Dermis blood vessel endothelial cell (primary cell): ENCODE data around the gene CD99. TPM values are rescaled to one million over a fixed set of nuclear protein-coding genes. Genes with fewer than 3 reads are reported as not detected.
"Not testable (repeated sequence)": the region's sequence is repeated elsewhere in the genome, so short reads cannot be mapped to it uniquely, and the experiment has no call there.

Source experiments
- DNase-seq: peaks from one replicate; pipeline ENCODE4 v3.0.0; 2010
- total RNA-seq: library from RNA; depleted of rRNA; stranded (reverse); fragments of >200 nt; gene quantifications from 2 replicates; pipeline ENCODE4 v1.2.3, GENCODE V29; 2014

The CD99 gene, protein sequence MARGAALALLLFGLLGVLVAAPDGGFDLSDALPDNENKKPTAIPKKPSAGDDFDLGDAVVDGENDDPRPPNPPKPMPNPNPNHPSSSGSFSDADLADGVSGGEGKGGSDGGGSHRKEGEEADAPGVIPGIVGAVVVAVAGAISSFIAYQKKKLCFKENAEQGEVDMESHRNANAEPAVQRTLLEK
- 194 and 216 TPM in 2 replicates for total RNA-seq

DNA sequence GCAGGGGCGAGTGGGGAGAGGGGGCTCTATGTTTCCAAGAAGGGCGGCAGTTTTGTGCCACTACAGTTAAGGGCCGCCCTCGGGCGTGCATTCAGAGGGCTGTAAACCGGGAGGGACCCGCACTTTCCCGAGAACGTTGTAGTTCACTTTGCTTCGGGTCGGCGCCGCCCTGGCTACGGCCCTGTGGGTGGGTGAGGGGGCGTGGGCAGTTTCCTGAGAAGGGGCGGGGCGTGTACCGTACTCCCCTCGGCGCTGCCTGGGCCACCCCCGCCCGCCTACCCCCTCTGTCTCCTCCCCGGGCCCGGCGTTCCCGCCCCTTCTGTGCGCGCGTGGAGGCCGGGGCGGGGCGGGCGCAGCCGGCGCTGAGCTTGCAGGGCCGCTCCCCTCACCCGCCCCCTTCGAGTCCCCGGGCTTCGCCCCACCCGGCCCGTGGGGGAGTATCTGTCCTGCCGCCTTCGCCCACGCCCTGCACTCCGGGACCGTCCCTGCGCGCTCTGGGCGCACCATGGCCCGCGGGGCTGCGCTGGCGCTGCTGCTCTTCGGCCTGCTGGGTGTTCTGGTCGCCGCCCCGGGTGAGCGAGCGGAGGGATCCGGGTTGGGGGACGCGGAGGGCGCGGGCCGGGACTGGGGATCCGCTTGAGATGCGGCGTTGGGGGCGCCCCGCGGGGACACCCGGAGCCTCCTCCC lies at the start of gene CD99:
Gene CD99, plus strand, starts transcription at position 440 of the 687 bp plus-strand sequence. Its CDS starts 66 bp downstream, at position 506.
- peak; percentile 91 for DNase-seq

DNA sequence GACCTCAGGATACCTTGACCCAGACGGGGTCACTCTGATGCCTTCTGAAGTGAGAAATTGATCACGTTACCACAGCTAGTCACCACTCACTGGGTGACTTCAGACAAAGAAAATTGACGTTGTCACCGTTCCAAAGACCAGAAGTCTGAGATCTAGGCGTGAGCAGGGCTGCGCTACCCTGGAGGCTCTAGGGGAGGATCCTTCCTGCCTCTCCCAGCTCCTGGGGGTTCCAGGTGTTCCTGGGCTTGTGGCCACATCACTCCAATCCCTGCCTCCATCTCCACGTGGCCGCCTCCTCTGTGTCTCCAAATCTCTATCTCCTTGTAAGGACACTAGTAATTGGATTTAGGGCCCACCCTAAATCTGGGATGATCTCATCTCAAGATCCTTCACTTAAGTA lies 48.9 kb upstream of the CD99 start:
- DNase-seq = no peak

DNA sequence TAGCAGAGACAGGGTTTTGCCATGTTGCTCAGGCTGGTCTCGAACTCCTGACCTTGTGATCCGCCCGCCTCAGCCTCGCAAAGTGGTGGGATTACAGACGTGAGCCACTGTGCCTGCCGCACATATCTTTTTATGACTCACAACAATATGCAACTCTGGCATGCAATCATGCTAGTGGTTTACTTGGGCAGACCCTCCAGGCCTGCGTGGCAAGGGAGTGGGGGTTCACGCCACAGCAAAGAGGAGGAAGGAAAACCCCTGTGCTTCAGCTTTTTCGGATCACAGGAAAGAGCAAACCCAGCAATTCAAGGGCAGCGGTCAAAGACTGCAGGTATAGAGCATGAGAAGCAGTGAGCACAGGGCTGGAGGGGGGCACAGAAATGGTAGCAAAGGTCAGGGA lies 48.3 kb upstream of the CD99 start:
- no peak for DNase-seq

DNA sequence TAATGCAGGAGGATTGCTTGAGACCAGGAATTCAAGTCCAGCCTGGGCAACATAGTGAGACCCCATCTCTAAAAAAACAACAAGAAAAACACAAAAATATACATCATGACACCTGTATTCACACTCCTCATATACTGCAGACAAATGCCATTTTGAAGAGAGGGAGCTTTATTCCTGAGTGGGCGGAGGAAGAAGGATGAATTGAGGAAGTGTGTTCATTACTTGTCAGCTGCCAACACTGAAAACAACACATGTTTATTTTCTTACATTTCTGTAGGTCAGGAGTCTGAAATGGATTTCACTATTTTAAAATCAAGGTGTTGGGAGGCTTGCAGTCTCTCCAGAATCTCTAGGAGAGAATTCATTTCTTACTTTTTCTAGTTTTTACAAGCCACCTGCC lies 47.2 kb upstream of the CD99 start:
- no peak for DNase-seq

DNA sequence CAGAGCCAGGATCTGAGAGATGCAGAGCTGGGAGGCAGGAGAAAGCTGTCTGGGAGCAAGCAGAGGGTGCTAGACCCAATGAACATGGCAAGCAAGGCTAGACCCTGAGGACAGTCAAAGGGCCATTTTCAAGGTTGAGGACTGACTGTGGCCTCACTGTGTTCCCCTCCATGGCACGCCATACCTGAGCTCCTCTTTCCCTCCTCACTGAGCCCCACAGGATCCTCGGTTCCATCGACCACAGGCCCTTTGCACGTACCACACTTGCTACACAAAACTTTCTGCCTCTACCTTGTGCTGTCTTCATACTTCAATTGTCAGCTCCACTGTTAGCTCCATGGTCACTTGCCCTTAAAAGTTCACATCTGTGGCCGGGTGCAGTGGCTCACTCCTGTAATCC lies 45.5 kb upstream of the CD99 start:
- DNase-seq = no peak

DNA sequence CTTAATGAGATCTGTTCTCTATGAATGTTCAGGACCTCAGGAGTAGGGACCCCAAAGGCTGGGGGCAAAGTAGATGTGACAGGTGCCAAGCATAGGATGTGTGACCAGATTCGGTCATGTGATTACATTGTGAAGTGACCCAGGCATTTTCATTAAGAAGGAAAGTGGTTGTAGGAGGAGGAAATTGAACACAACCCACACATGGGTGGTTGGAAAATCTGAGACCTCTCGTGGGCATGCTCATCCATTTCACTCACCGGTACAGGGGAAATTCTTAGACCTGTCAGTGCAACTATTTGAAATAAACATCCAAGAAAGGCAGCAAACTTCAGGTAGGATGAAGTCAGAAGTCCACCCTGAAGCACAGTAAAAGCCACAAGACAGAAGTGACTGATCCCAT lies 43.5 kb upstream of the CD99 start:
- no peak for DNase-seq

DNA sequence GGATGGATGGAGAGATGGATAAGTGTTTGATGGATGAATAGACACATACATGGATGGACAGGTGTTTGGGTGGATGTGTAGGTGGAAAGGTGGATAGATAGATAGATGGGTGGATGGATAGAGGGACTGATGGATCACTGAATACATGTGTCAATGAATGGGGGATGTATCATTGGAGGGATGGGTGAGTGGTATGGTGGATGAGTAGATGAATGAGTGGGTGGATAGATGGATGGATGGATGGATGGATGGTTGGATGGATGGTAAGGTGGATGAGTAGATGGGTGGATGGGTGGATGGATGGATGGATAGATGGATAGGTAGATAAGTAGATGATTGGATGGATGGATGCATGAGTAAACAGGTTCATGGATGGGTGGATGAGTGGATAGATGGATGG lies 41.1 kb upstream of the CD99 start:
- no peak for DNase-seq

DNA sequence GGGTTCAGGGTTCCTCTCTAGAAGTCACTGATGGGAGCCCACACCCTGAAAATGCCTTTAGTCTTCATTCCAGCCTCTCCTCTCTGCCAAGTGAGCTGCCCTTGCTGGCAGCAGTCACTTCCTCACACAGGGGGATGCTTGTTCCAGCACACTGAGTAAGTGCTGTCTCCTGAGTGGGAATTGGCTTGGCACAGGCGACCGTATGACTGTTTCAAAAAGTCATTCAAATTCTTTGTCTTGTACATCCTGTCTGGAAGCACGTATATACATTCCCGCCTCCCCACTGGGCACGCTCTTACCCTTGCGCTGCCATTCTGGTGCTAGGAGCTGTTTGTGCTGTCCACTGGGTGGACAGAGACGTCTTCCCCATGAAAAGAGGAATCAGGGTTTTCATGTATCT lies 40.2 kb upstream of the CD99 start:
- peak; percentile 83 for DNase-seq

DNA sequence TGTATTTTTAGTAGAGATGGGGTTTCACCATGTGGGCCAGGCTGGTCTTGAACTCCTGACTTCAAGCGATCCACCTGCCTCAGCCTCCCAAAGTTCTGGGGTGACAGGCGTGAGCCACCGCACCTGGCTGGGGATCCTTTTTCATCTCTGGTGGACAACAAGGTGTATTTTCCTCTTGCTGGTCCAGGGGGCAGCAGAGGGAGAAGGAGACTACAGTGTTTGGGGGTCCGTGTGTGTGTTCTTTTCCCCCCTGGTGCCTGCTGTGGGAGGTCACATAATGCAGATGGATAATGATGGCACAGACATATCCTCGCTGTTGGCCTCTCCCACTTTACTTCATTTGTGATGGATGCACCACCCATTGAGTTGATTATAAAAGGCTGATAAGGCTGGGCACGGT lies 39.0 kb upstream of the CD99 start:
- peak; percentile 19 for DNase-seq

DNA sequence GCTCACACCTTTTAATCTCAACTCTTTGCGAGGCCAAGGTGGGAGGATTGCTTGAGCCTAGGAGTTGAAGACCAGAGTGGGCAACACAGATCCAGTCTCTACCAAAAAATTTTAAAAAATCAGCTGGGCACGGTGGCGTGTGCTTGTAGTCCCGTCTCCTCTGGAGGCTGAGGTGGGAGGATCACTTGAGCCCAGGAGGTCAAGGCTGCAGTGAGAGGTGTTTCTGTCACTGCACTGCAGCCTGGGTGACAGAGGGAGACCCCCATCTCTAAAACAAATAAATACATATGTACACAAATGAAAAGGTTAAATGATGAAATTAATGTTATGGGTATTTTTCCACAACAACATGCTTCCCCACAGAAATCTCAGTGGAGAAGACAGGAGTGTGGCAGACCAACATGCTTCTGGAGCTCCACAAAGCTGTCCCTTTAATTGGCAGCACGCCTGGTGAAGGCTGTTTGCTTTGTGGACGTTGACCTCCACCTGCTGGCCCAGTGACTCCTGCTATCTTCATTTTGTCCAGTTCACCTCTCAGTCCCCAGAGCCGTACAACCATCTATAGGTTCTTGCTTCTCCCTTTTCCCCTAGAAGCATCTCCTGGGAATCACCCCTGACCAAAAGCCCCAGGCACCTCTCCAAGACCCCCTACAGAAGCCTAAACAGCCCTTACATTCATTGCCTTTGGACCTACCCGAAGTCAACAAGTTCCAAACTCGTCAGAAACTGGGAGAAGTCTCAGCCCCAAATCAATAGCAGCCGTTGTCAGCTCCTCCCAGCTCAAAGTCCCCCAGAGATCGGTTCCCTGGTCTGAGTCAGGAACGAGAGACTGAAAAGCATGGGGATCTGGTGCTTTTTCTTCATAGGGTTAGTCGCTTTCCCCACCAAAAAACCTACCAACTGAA lies 36.4 kb upstream of the CD99 start:
- no peak for DNase-seq

DNA sequence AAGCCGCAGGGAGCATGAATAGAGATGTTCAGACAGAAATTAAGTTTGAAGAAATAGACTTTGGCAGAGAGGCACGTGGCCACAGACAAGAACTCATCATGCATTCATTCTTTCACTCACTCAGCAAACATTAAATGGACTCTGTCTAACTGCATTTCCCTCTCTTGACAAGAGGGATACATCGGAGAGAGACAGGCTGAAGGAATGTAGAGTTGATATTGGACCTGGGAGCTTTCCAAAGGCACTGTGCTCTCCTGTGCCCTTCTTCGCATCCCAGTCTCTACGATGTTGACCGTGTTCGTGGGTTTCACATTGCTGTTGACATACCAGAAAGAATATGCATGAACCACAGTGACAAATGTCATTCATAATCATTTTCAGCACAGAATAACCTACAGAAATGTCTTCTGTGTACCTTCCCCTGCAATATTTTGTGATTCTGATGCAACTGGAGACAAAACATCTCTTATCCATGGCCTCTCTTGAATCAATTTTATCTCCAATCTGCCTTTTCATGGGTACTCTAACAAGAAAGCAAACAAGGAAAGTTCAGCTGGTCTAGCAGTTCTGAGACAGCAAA lies 34.7 kb upstream of the CD99 start:
- no peak for DNase-seq

DNA sequence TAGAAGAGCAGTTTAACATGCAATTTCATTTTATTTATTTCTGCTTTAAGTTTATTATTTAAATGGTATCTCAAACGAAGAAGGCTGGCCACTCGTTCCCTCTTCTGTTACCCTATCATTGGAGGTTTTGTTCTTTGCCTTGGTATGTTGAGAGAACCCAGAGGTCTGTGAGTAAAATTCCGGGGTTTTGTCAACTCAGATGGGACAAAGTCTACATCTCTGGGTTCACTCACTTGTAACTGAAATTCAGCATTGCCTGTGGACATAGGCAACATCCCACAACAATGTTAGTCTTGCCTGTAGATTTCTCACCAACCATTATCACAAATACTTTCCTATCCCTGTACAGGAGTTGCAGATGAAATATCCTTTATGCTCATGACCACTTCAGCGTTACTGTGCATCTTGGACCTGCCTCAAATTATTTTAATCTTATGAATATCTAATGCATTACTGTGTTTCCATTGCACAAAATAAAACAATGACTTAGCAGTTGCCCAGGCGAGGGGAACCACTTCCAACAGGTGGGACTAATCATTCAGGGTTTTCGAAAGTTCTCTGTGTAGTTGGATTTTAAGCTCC lies 33.5 kb upstream of the CD99 start:
- DNase-seq = no peak

DNA sequence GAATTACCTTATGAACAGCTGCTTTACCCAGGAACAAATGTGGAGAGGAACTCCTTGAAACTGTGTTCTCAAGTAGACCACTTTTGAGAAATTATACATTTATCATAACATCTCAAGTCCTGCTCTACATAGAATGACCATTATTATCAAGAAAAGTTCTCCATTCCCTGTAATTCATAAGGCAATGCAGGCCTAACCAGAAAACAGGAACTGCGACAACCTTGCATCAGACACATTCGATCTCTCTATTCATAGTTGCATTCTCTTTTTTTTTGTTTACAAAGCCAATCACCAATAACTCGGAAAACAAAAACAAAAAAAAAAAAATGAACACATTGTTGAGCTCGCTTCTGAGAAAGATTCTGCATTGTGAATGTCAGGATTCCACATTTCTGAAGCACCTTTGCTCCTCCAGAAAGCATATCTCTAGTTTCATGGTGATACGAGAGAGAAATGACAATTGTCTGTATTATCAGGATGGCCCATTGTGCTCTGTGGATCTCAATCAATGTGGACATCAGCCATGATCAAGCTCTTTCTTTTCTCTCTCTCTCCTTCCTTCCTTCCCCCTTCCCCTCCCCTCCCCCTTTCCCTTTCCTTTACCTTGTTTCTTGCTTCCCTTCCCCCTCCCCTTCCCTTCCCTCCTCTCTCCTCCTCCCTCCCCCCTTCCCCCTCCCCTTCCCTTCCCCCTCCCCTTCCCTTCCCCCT lies 32.4 kb upstream of the CD99 start:
- no peak for DNase-seq

DNA sequence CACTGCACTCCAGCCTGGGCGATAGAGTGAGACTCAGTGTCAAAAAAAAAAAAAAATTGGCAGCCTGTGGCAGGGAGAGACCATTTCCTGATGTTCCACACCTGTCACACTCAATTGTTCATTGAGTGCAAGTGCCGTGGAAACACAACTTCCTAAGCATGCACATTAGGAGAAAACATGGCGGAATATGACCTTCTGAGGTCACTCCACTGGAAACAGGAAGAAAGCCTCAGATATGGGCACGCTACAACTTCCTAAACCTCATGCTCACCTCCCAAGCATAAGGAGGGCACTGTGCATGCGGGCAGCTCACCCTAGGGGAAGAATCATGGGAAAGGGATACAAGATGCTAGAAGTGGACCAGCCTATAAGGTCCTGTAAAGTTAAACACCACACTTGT lies 28.5 kb upstream of the CD99 start:
- DNase-seq = peak; percentile 81

DNA sequence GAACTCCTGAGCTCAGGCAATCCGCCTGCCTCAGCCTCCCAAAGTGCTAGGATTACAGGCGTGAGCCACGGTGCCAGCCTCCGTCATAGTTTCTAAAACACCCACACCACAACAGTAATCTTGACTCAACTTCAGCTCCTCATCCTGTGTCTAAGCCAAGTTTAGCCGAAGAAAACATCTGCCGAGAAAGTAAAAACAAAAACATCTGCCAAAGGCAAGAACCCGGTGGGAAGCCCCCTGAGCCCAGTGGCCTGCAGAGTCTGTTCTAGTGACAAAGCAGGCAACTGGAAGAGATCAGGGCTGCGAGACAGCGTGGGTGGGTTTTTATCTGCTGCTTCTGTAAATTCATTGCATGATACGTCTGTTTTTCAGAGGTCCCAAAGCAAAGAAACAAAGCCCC lies 26.6 kb upstream of the CD99 start:
- DNase-seq = no peak

DNA sequence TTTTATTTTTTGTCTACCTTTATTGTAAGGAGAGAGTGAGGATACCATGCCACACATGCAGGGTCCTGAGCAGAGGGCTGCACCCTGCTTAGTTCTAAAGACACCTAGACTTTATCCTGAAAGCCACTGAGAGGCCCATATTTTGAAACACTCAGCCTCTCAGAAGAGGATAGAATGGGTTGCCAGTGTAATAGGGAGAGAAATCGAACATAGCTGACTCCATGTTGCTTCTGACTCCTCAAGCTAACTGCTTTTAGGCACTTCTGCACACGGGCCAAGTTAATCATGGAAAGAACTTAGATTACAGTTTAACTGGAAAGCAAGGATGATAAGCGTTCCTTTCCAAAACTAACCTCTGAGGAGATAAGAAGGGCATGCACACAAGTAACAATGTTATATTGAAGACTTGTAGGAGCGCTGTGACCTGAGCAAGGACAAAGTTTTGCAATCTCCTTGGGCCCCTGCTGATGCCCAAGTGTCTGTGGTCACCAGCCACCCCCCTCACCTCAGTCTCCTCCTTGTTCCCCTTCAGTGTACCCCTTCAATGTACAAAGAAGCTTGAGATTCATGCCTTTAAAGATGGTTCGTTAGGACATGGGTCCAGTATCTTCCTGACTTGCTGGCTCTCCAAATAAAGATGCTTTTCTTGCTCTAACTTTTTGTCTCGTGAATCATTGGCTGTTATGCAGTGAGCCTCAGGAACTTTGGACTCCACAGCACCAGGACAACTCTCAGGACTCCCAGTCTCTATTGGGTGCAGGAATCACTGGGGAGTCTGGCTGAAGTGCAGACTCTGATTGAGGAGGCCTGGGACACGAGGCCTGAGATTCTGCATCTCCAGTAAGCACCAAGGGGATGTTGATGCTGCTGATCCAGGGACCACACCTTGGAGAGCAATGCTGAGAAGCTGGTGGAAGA lies 25.4 kb upstream of the CD99 start:
- no peak for DNase-seq

DNA sequence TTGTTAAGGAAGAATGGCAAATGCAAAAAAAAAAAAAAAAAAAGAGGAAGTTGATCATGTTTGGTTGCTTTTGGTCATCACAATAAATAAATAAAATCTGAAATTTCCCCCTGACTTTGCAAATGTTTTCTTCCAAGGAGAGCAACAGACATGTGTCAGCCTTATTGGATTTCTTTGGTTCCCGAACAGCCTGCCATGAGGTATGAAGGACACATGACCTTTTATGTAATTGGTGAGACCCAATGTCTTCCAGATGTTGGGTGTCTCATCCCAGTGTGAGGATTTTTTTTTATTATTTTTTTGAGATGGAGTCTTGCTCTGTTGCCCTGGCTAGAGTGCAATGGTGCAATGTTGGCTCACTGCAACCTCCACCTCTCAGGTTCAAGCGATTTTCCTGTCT lies 24.6 kb upstream of the CD99 start:
- DNase-seq = no peak

DNA sequence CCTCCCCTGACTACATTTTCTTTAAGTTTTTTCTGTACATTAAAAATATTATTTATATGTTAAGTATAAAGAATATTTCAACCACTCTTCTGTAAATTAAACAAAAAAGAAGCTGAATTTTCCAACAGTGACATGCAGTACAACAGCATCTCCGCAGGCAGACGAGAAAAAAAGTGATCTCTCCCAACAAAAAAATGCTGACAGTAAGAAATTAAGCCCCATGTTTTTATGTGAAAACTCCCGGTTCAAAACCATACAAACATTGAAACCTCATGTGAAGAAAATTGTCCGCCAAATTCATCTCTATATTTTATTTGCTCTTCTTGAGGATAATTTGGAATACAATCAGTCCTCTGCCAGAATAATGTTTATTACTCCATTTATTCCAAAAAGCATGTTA lies 20.1 kb upstream of the CD99 start:
- DNase-seq = no peak

DNA sequence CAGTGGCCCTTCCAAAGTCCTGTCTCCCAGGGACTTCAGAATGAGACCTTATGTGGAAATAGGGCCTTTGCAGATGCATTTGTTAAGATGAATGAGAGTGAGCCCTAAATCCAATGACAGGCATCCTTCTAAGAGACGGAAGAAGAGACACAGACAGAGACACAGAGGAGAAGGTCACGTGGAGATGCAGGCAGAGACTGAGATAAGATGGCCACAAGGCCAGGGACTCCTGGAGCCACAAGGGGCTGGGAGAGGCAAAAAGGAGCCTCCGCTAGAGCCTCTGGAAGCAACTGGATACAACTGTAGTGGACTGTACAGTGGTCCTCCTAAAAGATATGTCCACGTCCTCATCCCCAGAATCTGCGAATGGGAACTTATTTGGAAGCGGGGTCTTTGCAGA lies 19.0 kb upstream of the CD99 start:
- DNase-seq = no peak

DNA sequence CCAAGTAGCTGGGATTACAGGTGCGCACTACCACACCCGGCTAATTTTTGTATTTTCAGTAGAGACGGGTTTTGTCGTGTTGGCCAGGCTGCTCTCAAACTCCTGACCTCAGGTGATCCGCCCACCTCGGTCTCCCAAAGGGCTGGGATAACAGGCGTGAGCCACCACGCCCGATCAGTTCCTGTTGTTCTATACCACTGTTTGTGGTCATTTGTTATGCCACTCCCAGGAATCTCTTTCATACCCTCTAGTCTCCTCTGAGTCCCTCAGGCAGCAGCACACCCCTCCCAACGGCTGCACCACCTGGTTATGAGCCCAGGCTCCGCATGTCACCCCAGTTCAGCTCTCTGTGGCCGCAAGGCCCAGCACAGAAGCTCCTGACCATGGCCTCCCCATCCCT lies 17.5 kb upstream of the CD99 start:
- DNase-seq = no peak

DNA sequence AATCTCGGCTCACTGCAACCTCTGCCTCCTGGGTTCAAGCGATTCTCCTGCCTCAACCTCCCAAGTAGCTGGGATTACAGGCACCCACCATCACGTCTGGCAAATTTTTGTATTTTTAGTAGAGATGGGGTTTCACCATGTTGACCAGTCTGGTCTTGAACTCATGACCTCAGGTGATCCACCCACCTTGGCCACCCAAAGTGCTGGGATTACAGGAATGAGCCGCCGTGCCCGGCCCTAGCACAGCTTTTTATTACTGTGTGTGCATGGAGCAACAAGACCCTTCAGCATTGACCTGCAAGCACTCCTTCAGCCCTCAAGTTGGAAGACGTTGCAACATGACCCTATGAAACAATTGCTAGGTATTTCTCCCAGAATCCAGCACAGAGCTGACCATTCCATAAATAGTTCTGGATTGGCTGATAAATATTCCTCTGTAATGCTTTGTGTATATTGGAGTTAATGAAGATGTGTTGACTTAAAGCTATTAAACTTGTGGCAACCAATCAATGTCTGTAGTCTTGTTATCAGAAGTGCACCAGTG lies 15.4 kb upstream of the CD99 start:
- not testable (repeated sequence) for DNase-seq
